ENCODE results near the gene RILPL1.

DNA sequence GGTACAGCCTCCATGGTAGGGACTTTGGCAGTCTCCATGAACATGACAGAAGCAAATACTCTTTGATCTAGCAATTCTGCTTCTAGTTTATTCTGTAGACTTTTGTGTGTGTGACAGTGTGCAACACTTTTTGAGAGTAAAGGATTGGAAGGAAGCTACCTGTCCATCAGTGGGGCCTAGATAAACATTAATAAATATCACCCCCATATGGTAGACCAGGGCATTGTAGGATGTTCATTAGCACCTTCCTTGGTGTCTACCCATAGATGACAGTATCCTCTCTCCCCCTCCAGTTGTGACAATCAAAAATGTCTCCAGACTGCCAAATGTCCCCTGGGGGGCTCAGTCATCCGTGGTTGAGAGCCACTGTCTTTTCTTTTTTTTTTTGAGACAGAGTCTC, 64.7 kb downstream of the RILPL1 start:
- TF ChIP-seq EZH2 (IDR thresholded peaks at IDR 0.05; ENCODE audit: insufficient read depth, poor library complexity, severe bottlenecking), result no peak
- no peak for TF ChIP-seq EZH2phosphoT487 (IDR thresholded peaks at IDR 0.05; ENCODE audit: insufficient read depth, low read depth)

Data from GM23248 (cell line).